Mesothelial cell of epicardium (in vitro differentiated cells): ENCODE measurements around the gene MLLT10. TPM values are rescaled to one million over a fixed set of nuclear protein-coding genes. Genes with fewer than 3 reads are reported as not detected.
"Not testable (repeated sequence)": the region's sequence is repeated elsewhere in the genome, so short reads cannot be mapped to it uniquely, and the experiment has no call there.

Experiments used
- DNase-seq, 2 experiments: peaks; one replicate each; pipeline ENCODE4 v3.0.0; 2021; ENCODE audit warnings: low spot score in 2 of 2; ENCODE audit not compliant: unreplicated experiment in 2 of 2
- H3K27ac Mint-ChIP-seq: 2 replicates; pipeline ENCODE4 v1.8.0; 2021; ENCODE audit warnings: mixed read lengths
- H3K27me3 Mint-ChIP-seq: 2 replicates; pipeline ENCODE4 v1.8.0; 2021; ENCODE audit warnings: low read depth, mixed read lengths
- H3K36me3 Mint-ChIP-seq: 2 replicates; pipeline ENCODE4 v1.8.0; 2021; ENCODE audit warnings: mixed read lengths
- H3K4me1 Mint-ChIP-seq: 2 replicates; pipeline ENCODE4 v1.8.0; 2021; ENCODE audit warnings: mixed read lengths
- H3K4me3 Mint-ChIP-seq: 2 replicates; pipeline ENCODE4 v1.8.0; 2021; ENCODE audit warnings: mild to moderate bottlenecking, moderate library complexity, mixed read lengths
- H3K9me3 Mint-ChIP-seq: 2 replicates; pipeline ENCODE4 v1.8.0; 2021; ENCODE audit warnings: mixed read lengths
- total RNA-seq: library from RNA; stranded (reverse); gene quantifications from 3 replicates; pipeline ENCODE4 v1.2.1, GENCODE V29; 2021
- TF ChIP-seq, protein P1 (sequence below): fragments of 200-600 bp; sonication (generic); IDR thresholded peaks from one replicate; pipeline ENCODE4 v1.5.0; 2021; ENCODE audit warnings: antibody characterized with exemption; ENCODE audit not compliant: unreplicated experiment

Gene MLLT10
- total RNA-seq, 1 donor from 2014 or later: 62.5 TPM

- Mint-ChIP-seq H3K36me3 (peaks cover 31% of the 10 kb centered on the region), H3K9me3 (peaks cover 8% of the 10 kb centered on the region), H3K4me3 (no peak overlapping the region), H3K4me1 (peaks cover 15% of the 10 kb centered on the region), H3K27ac (peak overlapping the region; percentile 15), H3K27me3 (no peaks in the 10 kb centered on the region)
- TF ChIP-seq, protein P1, sequence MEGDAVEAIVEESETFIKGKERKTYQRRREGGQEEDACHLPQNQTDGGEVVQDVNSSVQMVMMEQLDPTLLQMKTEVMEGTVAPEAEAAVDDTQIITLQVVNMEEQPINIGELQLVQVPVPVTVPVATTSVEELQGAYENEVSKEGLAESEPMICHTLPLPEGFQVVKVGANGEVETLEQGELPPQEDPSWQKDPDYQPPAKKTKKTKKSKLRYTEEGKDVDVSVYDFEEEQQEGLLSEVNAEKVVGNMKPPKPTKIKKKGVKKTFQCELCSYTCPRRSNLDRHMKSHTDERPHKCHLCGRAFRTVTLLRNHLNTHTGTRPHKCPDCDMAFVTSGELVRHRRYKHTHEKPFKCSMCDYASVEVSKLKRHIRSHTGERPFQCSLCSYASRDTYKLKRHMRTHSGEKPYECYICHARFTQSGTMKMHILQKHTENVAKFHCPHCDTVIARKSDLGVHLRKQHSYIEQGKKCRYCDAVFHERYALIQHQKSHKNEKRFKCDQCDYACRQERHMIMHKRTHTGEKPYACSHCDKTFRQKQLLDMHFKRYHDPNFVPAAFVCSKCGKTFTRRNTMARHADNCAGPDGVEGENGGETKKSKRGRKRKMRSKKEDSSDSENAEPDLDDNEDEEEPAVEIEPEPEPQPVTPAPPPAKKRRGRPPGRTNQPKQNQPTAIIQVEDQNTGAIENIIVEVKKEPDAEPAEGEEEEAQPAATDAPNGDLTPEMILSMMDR: no peak
- no peak for DNase-seq
These were observed 173.5 kb downstream of the MLLT10 start for GRCh38 chr10:21707498-21707897.

GRCh38 chr10:21712975-21713374, 178.9 kb downstream of the MLLT10 start:
- Mint-ChIP-seq H3K9me3 (no peaks in the 10 kb centered on the region), H3K27ac (peak overlapping the region; percentile 81), H3K27me3 (no peaks in the 10 kb centered on the region), H3K36me3 (peaks cover 11% of the 10 kb centered on the region), H3K4me3 (no peak overlapping the region), H3K4me1 (peaks cover 38% of the 10 kb centered on the region)
- TF ChIP-seq, protein P1: no peak
- no peak for DNase-seq

DNA sequence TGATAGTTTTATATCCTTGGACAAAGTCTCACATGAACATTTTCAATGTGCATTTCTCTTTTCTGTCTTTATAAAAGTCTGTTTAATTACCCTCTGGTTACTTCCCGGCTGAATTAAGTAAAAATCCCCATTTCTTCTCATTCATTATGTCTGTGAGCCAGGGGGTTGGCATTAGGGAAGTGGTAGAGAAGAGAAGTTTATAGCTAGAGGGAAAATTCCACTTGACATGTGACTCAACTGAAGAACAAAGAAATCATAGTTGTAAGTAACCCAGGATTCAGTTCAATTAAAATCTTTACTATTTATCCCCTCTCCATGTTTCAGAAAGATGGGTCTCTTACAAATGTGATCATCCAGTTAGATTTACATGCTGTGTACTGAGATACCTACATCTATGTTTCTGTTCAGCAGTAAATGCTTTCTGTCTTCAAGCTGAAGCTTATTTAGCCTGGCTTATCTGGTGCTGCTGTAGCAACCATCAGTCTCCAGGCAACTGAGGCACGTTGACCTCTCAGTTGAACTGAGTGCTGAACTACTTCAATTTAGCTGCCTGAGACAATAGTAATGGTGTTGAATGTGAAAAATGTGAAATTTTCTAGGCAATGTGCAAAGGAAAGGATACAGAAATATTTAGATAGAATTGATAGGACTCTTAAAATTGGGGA, 181.6 kb downstream of the MLLT10 start:
- no peaks in the 10 kb centered on the region for H3K9me3 Mint-ChIP-seq
- peak overlapping the region; percentile 90 for H3K27ac Mint-ChIP-seq
- H3K36me3 Mint-ChIP-seq: peaks cover 9% of the 10 kb centered on the region
- no peak overlapping the region for H3K4me3 Mint-ChIP-seq
- no peak for DNase-seq
- no peaks in the 10 kb centered on the region for H3K27me3 Mint-ChIP-seq
- H3K4me1 Mint-ChIP-seq: peaks cover 51% of the 10 kb centered on the region
- TF ChIP-seq, protein P1: no peak

DNA sequence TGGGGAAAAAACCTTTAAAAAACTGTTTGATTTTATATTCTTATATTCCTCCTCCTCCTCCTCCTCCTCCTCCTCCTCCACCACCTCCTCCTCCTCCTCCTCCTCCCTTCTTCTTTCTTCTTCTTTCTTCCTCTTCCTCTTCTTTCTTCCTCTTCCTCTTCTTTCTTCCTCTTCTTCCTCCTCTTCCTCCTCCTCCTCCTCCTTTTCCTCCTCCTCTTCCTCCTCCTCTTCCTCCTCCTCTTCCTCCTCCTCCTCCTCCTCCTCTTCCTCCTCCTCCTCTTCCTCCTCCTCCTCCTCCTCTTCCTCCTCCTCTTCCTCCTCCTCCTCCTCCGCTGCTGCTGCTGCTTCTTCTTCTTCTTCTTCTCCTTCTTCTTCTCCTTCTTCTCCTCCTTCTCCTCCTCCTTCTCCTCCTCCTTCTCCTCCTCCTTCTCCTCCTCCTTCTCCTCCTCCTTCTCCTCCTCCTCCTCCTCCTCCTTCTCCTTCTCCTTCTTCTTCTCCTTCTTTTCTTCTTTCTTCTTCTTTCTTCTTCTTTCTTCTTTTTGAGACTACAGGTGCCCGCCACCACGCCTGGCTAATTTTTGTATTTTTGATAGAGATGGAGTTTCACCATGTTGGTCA, 183.5 kb downstream of the MLLT10 start:
- not testable (repeated sequence) for H3K36me3 Mint-ChIP-seq, H3K9me3 Mint-ChIP-seq, DNase-seq, H3K4me3 Mint-ChIP-seq, H3K27me3 Mint-ChIP-seq
- peak overlapping the region; percentile 86 for H3K27ac Mint-ChIP-seq
- H3K4me1 Mint-ChIP-seq: peaks cover 62% of the 10 kb centered on the region

GRCh38 chr10:21719502-21719901, 185.5 kb downstream of the MLLT10 start:
- Mint-ChIP-seq H3K27me3 (no peaks in the 10 kb centered on the region), H3K36me3 (peaks cover 8% of the 10 kb centered on the region), H3K27ac (peak overlapping the region; percentile 3), H3K4me1 (peaks cover 65% of the 10 kb centered on the region), H3K4me3 (no peak overlapping the region), H3K9me3 (no peaks in the 10 kb centered on the region)
- no peak for DNase-seq
- TF ChIP-seq, protein P1: no peak

DNA sequence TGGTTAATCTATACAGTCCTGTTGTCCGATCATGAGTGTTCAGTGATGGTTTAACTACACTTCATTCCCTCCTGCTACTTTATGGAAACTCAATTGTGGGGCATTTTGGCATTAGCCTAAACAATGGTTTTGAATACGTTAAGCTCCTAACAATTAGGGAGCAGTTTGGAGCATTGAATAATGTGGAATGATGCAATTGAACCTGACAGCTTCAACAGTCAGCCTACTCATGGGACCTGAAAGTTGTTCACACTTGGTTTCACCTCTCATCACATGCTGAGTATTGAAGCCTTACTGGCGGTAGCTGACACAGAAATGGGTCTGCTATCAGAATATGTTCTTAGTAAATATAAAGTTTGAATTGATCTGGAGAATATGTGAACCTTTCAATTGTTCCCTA, 186.1 kb downstream of the MLLT10 start:
- H3K27me3 Mint-ChIP-seq: no peaks in the 10 kb centered on the region

More for the DNA sequence above, 186.1 kb downstream of the MLLT10 start:
- Mint-ChIP-seq H3K4me3 (no peak overlapping the region), H3K4me1 (peaks cover 66% of the 10 kb centered on the region), H3K9me3 (no peaks in the 10 kb centered on the region), H3K27ac (peak overlapping the region; percentile 3), H3K36me3 (peaks cover 8% of the 10 kb centered on the region)
- TF ChIP-seq, protein P1: no peak
- DNase-seq: no peak
